Neuronal stem cell (in vitro differentiated cells): ENCODE results near the gene TMEM135.

ENCODE experiments used
- DNase-seq: peaks from one replicate; pipeline ENCODE4 v3.0.0-alpha.2; 2013; ENCODE audit warnings: low spot score
- H2AFZ ChIP-seq: one replicate; pipeline ENCODE4 v1.6.1; 2013; ENCODE audit warnings: mild to moderate bottlenecking, low read length, inconsistent platforms
- H2AK5ac ChIP-seq: 2 replicates; pipeline ENCODE4 v1.6.1; 2013; ENCODE audit warnings: low read depth, mild to moderate bottlenecking, inconsistent platforms, low read length, moderate library complexity, mixed read lengths
- H2BK120ac ChIP-seq: 2 replicates; pipeline ENCODE4 v1.6.1; 2013; ENCODE audit warnings: low read depth, mild to moderate bottlenecking, inconsistent platforms, low read length, moderate library complexity, mixed read lengths
- H2BK12ac ChIP-seq: one replicate; pipeline ENCODE4 v1.6.1; 2013; ENCODE audit warnings: low read length, inconsistent platforms
- H2BK15ac ChIP-seq: 2 replicates; pipeline ENCODE4 v1.6.1; 2013; ENCODE audit warnings: mild to moderate bottlenecking, low read length, inconsistent platforms, mixed read lengths
- H2BK5ac ChIP-seq: one replicate; pipeline ENCODE4 v1.6.1; 2013; ENCODE audit warnings: inconsistent platforms, mild to moderate bottlenecking, low read length, moderate library complexity
- H3K14ac ChIP-seq: one replicate; pipeline ENCODE4 v1.6.1; 2013; ENCODE audit warnings: low read length, inconsistent platforms
- H3K18ac ChIP-seq: 2 replicates; pipeline ENCODE4 v1.6.1; 2013; ENCODE audit warnings: low read length, inconsistent platforms
- H3K23ac ChIP-seq: 2 replicates; pipeline ENCODE4 v1.6.1; 2013; ENCODE audit warnings: low read depth, mild to moderate bottlenecking, mixed read lengths, low read length, inconsistent platforms; ENCODE audit not compliant: poor library complexity
- H3K27ac ChIP-seq: replicated peaks from 3 replicates; pipeline ENCODE4 v1.5.1; 2013; ENCODE audit warnings: low read length, inconsistent platforms
- H3K27me3 ChIP-seq, 3 experiments: 2 replicates each; pipeline ENCODE4 v1.6.1; 2013; ENCODE audit warnings: low read length in 3 of 3, mild to moderate bottlenecking in 2 of 3, inconsistent platforms in 1 of 3, low read depth in 1 of 3, mixed read lengths in 1 of 3, moderate library complexity in 1 of 3; ENCODE audit not compliant: control insufficient read depth in 3 of 3, insufficient read depth in 3 of 3
- H3K36me3 ChIP-seq, 2 donors: replicated peaks in 1 of 2; 2 replicates each; pipeline ENCODE4 v1.6.1; 2013; ENCODE audit warnings: low read length in 2 of 2; ENCODE audit not compliant: control insufficient read depth in 2 of 2, insufficient read depth in 2 of 2
- H3K4ac ChIP-seq: 2 replicates; pipeline ENCODE4 v1.6.1; 2013; ENCODE audit warnings: inconsistent platforms, mild to moderate bottlenecking, low read length, moderate library complexity
- H3K4me1 ChIP-seq, 2 donors: 1 replicate in 1 of 2; 2 replicates in 1 of 2; pipeline ENCODE4 v1.6.1; 2013; ENCODE audit warnings: low read length in 2 of 2, low read depth in 1 of 2; ENCODE audit not compliant: control insufficient read depth in 2 of 2, insufficient read depth in 1 of 2
- H3K4me2 ChIP-seq: one replicate; pipeline ENCODE4 v1.6.1; 2013; ENCODE audit warnings: mild to moderate bottlenecking, low read length, inconsistent platforms; ENCODE audit not compliant: insufficient read depth, poor library complexity, severe bottlenecking
- H3K4me3 ChIP-seq, 2 donors: 2 replicates each; pipeline ENCODE4 v1.5.1; 2013; ENCODE audit warnings: low read length in 2 of 2, mild to moderate bottlenecking in 2 of 2, inconsistent platforms in 1 of 2, moderate library complexity in 1 of 2
- H3K79me1 ChIP-seq: one replicate; pipeline ENCODE4 v1.6.1; 2013; ENCODE audit warnings: low read depth, mild to moderate bottlenecking, inconsistent platforms, low read length, moderate library complexity
- H3K9ac ChIP-seq: one replicate; pipeline ENCODE4 v1.6.1; 2013; ENCODE audit warnings: mild to moderate bottlenecking, low read depth, low read length, inconsistent platforms; ENCODE audit not compliant: poor library complexity
- H3K9me3 ChIP-seq, 2 donors: replicated peaks in 1 of 2; 2 replicates each; pipeline versions ENCODE3 to v1.6.1; 2013; ENCODE audit warnings: low read length in 2 of 2, mild to moderate bottlenecking in 2 of 2, inconsistent platforms in 1 of 2, low read depth in 1 of 2, mixed read lengths in 1 of 2, moderate library complexity in 1 of 2; ENCODE audit not compliant: control insufficient read depth in 2 of 2, insufficient read depth in 1 of 2
- H4K8ac ChIP-seq: one replicate; pipeline ENCODE4 v1.6.1; 2013; ENCODE audit warnings: low read depth, mild to moderate bottlenecking, inconsistent platforms, low read length, moderate library complexity
- H4K91ac ChIP-seq: one replicate; pipeline ENCODE4 v1.6.1; 2013; ENCODE audit warnings: low read length, low read depth, mild to moderate bottlenecking, inconsistent platforms; ENCODE audit not compliant: poor library complexity
- WGBS, 2 donors: extraction: QIAGEN DNeasy Blood & Tissue Kit; methylation state at CpG; one replicate each; pipeline ENCODE4 v1.1.7; 2013; ENCODE audit warnings: missing lambda C conversion rate in 2 of 2, mixed read lengths in 1 of 2; ENCODE audit not compliant: insufficient read length in 2 of 2, insufficient replicate concordance in 1 of 2; ENCODE audit errors: extremely low coverage in 2 of 2; 5-methylcytosine and 5-hydroxymethylcytosine counted together

TMEM135 gene

DNA sequence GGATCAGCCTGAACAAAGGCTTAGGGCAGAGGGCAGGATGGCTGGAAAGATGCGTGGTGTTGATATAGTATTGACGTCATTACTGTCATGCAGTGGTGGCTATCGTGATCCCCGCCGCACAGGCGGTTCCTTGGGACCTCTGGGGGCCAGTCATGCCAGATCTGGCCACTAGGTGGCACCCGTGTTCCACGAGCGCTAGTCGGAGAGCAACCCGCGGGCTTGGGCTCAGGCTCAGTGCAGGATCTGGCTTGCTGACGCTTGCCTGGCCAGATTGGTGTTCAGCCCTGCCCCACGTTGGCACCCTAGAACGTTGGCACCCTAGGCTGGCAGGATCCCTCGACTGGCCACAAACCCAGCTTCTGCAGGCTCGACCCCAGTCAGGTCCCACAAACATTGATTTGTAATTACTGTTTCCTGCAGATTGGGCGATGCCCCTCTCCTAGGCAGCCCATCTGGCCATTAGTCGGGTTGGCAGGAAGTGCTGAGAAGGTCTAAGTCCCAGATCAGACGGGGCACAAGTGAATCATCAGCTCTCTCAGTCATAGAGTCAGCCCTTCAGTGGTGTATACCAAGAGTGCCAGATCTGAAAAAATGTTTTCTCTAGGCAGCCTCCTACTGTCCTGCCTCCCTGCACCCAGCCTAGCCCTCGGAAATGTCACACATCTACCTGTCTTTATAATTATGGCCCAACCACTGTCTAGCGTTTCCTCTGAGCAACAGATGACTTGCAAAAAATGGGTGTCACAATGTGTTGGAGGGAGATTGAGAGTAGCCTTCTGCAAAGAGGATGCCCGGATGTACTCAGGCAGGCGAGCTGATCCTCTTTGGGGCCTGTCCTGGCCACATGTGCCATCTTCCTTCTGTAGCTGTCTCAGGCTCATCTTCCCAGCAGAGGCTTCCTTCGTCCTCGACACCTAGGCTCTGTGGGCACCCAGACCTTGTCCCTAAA, 315.3 kb downstream of the TMEM135 start:
- H2BK15ac ChIP-seq = no peak overlapping the region
- H3K9me3 ChIP-seq = no peaks in the 10 kb centered on the region
- no peak overlapping the region for H2AFZ ChIP-seq
- peak; percentile 75 for DNase-seq
- H4K8ac ChIP-seq = no peak overlapping the region
- H3K14ac ChIP-seq = no peak overlapping the region
- no peak overlapping the region for H3K4ac ChIP-seq
- H2BK12ac ChIP-seq = no peak overlapping the region
- no peak overlapping the region for H3K18ac ChIP-seq
- peaks cover 0 to 39% (median 0%) of the 10 kb centered on the region in 3 experiments for H3K27me3 ChIP-seq
- no peak overlapping the region for H3K4me3 ChIP-seq
- H3K4me1 ChIP-seq = peaks cover 0 to 1% of the 10 kb centered on the region in 2 donors
- no peak overlapping the region for H2BK120ac ChIP-seq
- no peak overlapping the region for H3K9ac ChIP-seq
- H3K36me3 ChIP-seq = no peaks in the 10 kb centered on the region
- H2BK5ac ChIP-seq = no peak overlapping the region
- no peak overlapping the region for H2AK5ac ChIP-seq
- no peaks in the 10 kb centered on the region for H3K79me1 ChIP-seq
- no CpG with 5 or more reads among the region's 26 CpGs for WGBS, 2 donors
- H3K4me2 ChIP-seq = no peak overlapping the region
- H3K23ac ChIP-seq = no peak overlapping the region
- H3K27ac ChIP-seq = no peak overlapping the region
- no peak overlapping the region for H4K91ac ChIP-seq

DNA sequence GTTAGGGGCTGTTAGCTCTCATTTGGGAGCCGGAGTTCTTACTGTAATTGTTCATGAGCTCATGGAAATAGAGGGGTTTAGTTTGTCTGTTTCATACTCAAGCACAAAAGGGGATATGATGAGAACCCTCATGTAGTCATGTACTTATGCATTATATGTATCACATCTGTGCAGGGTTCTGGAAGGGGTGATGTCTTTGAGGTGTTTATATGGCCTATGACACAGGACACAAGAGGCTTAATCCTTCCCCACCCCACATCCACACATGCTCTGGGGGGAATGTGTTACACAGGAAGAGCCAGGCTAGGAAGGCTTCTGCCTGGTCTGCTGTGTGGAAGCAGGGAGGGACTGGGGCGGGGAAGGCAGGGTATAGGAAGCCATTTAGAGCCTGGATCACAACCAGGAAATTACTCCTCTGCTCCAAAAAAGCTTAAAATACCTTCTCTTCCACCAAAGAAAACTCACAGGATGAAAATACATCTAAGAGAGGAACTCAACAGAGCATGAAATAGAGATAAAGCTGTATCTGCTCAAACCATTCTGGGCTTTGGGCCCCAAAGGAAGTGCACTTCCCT, 316.1 kb downstream of the TMEM135 start:
- Histone ChIP-seq H3K27ac (no peak overlapping the region), H2BK15ac (no peak overlapping the region), H3K23ac (no peak overlapping the region), H3K36me3 (no peaks in the 10 kb centered on the region), H3K4me1 (no peaks in the 10 kb centered on the region), H3K18ac (no peak overlapping the region), H3K14ac (no peak overlapping the region), H3K4me3 (no peak overlapping the region), H2AK5ac (no peak overlapping the region), H3K79me1 (no peaks in the 10 kb centered on the region), H2AFZ (no peak overlapping the region), H3K9ac (no peak overlapping the region), H2BK12ac (no peak overlapping the region), H3K27me3 (peaks cover 0 to 39% (median 0%) of the 10 kb centered on the region in 3 experiments), H3K9me3 (no peaks in the 10 kb centered on the region), H4K8ac (no peak overlapping the region), H2BK5ac (no peak overlapping the region), H3K4ac (no peak overlapping the region), H4K91ac (no peak overlapping the region), H2BK120ac (no peak overlapping the region), H3K4me2 (no peak overlapping the region)
- WGBS, 2 donors = no CpG with 5 or more reads among the region's 2 CpGs
- no peak for DNase-seq

GRCh38 chr11:87355596-87355995, 317.9 kb downstream of the TMEM135 start:
- Histone ChIP-seq H2AK5ac (no peak overlapping the region), H3K9me3 (no peaks in the 10 kb centered on the region), H4K8ac (no peak overlapping the region), H3K14ac (no peak overlapping the region), H3K18ac (no peak overlapping the region), H3K23ac (no peak overlapping the region), H3K79me1 (no peaks in the 10 kb centered on the region), H2BK5ac (no peak overlapping the region), H3K27me3 (peaks cover 0 to 37% (median 0%) of the 10 kb centered on the region in 3 experiments), H3K4me2 (no peak overlapping the region), H3K36me3 (no peaks in the 10 kb centered on the region), H3K4me3 (no peak overlapping the region), H2AFZ (no peak overlapping the region), H2BK120ac (no peak overlapping the region), H2BK12ac (no peak overlapping the region), H3K27ac (no peak overlapping the region), H2BK15ac (no peak overlapping the region), H3K4me1 (no peaks in the 10 kb centered on the region), H4K91ac (no peak overlapping the region), H3K4ac (no peak overlapping the region), H3K9ac (no peak overlapping the region)
- no peak for DNase-seq
- WGBS, 2 donors = no CpG with 5 or more reads among the region's 1 CpG

DNA sequence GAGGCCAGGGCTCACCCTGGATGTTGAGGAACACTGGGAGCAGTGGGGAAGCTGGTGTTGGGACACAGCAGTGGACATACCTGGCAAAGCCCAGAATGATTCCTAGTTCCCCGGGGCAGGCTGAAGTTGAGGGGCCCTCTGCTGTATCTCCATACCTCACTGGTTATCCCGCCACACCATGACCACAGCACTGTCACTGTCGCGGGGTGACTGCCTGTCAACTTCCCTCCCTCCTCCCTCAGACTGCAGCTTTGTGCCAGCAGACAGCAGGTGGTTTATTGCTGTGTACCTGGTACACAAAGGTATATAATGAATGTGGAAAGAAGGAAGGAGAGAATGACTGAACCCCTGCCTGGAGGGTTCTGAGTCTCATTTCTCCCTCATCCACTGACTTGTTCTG, 318.7 kb downstream of the TMEM135 start:
- Histone ChIP-seq H3K4me3 (no peak overlapping the region), H3K27ac (no peak overlapping the region), H2BK120ac (no peak overlapping the region), H2BK12ac (no peak overlapping the region), H3K14ac (no peak overlapping the region), H2AFZ (no peak overlapping the region), H3K9me3 (no peaks in the 10 kb centered on the region), H3K27me3 (peaks cover 0 to 35% (median 0%) of the 10 kb centered on the region in 3 experiments), H3K4me2 (no peak overlapping the region), H3K36me3 (no peaks in the 10 kb centered on the region), H4K91ac (no peak overlapping the region), H3K23ac (peak overlapping the region; percentile 63), H2BK5ac (no peak overlapping the region), H3K9ac (peak overlapping the region; percentile 40), H3K4me1 (no peaks in the 10 kb centered on the region), H3K79me1 (no peaks in the 10 kb centered on the region), H2AK5ac (no peak overlapping the region), H2BK15ac (no peak overlapping the region), H3K4ac (no peak overlapping the region), H3K18ac (peak overlapping the region; percentile 29), H4K8ac (no peak overlapping the region)
- no CpG with 5 or more reads among the region's 4 CpGs for WGBS, 2 donors
- DNase-seq = no peak
